H9 (cell line): ENCODE data around the gene LRIT3. TPM values are rescaled to one million over a fixed set of nuclear protein-coding genes. Genes with fewer than 3 reads are reported as not detected.

ENCODE experiments used
- DNase-seq: peaks from one replicate; pipeline ENCODE4 v3.0.0-alpha.2; 2017
- H2AFZ ChIP-seq: one replicate; pipeline ENCODE4 v1.6.1; 2013; ENCODE audit warnings: mild to moderate bottlenecking, low read length, control low read depth, moderate library complexity
- H2AK5ac ChIP-seq: 2 replicates; pipeline ENCODE4 v1.6.1; 2013; ENCODE audit warnings: low read length, control low read depth, mixed read lengths; ENCODE audit not compliant: insufficient read length
- H2BK120ac ChIP-seq: one replicate; pipeline ENCODE4 v1.6.1; 2013; ENCODE audit warnings: low read depth, mild to moderate bottlenecking, low read length, control low read depth, inconsistent platforms; ENCODE audit not compliant: poor library complexity, severe bottlenecking
- H2BK12ac ChIP-seq: 2 replicates; pipeline ENCODE4 v1.6.1; 2013; ENCODE audit warnings: low read length, control low read depth, mixed read lengths, low read depth; ENCODE audit not compliant: insufficient read length
- H2BK15ac ChIP-seq: 2 replicates; pipeline ENCODE4 v1.6.1; 2013; ENCODE audit warnings: low read depth, low read length, control low read depth
- H2BK20ac ChIP-seq: one replicate; pipeline ENCODE4 v1.6.1; 2013; ENCODE audit warnings: low read depth, mild to moderate bottlenecking, low read length, control low read depth, inconsistent platforms; ENCODE audit not compliant: poor library complexity, severe bottlenecking
- H2BK5ac ChIP-seq: 2 replicates; pipeline ENCODE4 v1.6.1; 2013; ENCODE audit warnings: low read length, control low read depth, mixed read lengths; ENCODE audit not compliant: insufficient read length
- H3K14ac ChIP-seq: 2 replicates; pipeline ENCODE4 v1.6.1; 2013; ENCODE audit warnings: low read length, control low read depth; ENCODE audit not compliant: insufficient read depth
- H3K18ac ChIP-seq: 2 replicates; pipeline ENCODE4 v1.6.1; 2013; ENCODE audit warnings: low read depth, mild to moderate bottlenecking, mixed read lengths, low read length, control low read depth; ENCODE audit not compliant: insufficient read length
- H3K23ac ChIP-seq: 2 replicates; pipeline ENCODE4 v1.6.1; 2013; ENCODE audit warnings: low read length, control low read depth, mixed read lengths, low read depth; ENCODE audit not compliant: insufficient read length
- H3K23me2 ChIP-seq: 2 replicates; pipeline ENCODE4 v1.6.1; 2013; ENCODE audit warnings: low read depth, mild to moderate bottlenecking, mixed read lengths, low read length, control low read depth; ENCODE audit not compliant: insufficient read length, poor library complexity, severe bottlenecking
- H3K27ac ChIP-seq: 2 replicates; pipeline ENCODE4 v1.5.1; 2013; ENCODE audit warnings: low read length, control low read depth, mixed read lengths, low read depth; ENCODE audit not compliant: insufficient read length
- H3K27me3 ChIP-seq: 2 replicates; pipeline ENCODE4 v1.6.1; 2013; ENCODE audit warnings: low read length, control low read depth, inconsistent platforms; ENCODE audit not compliant: insufficient read depth
- H3K4ac ChIP-seq: 2 replicates; pipeline ENCODE4 v1.6.1; 2013; ENCODE audit warnings: low read depth, mild to moderate bottlenecking, control low read depth, inconsistent platforms, low read length, moderate library complexity
- H3K4me1 ChIP-seq: 2 replicates; pipeline ENCODE4 v1.6.1; 2013; ENCODE audit warnings: low read length, control low read depth, inconsistent platforms; ENCODE audit not compliant: insufficient read depth
- H3K4me2 ChIP-seq: 2 replicates; pipeline ENCODE4 v1.6.1; 2013; ENCODE audit warnings: low read length, control low read depth, mixed read lengths; ENCODE audit not compliant: insufficient read length, insufficient read depth
- H3K56ac ChIP-seq: 2 replicates; pipeline ENCODE4 v1.6.1; 2013; ENCODE audit warnings: low read depth, mild to moderate bottlenecking, mixed read lengths, low read length, control low read depth; ENCODE audit not compliant: insufficient read length
- H3K79me1 ChIP-seq: 2 replicates; pipeline ENCODE4 v1.6.1; 2013; ENCODE audit warnings: low read depth, mild to moderate bottlenecking, moderate library complexity, low read length, control low read depth, inconsistent platforms; ENCODE audit not compliant: insufficient read depth, poor library complexity, severe bottlenecking
- H3K79me2 ChIP-seq: 2 replicates; pipeline ENCODE4 v1.6.1; 2013; ENCODE audit warnings: low read length, control low read depth, inconsistent platforms; ENCODE audit not compliant: insufficient read depth
- H3K9ac ChIP-seq: 2 replicates; pipeline ENCODE4 v1.6.1; 2013; ENCODE audit warnings: low read length, control low read depth, mixed read lengths; ENCODE audit not compliant: insufficient read length; ENCODE audit errors: extremely low read depth
- H3K9me3 ChIP-seq: one replicate; pipeline ENCODE4 v1.6.1; 2013; ENCODE audit warnings: low read depth, low read length, inconsistent platforms; ENCODE audit not compliant: control insufficient read depth
- H3T11ph ChIP-seq: one replicate; pipeline ENCODE4 v1.6.1; 2013; ENCODE audit warnings: mild to moderate bottlenecking, low read length, control low read depth, inconsistent platforms
- H4K20me1 ChIP-seq: one replicate; pipeline ENCODE4 v1.6.1; 2013; ENCODE audit not compliant: control insufficient read depth, insufficient read length, insufficient read depth
- H4K5ac ChIP-seq: 2 replicates; pipeline ENCODE4 v1.6.1; 2013; ENCODE audit warnings: low read depth, mild to moderate bottlenecking, mixed read lengths, low read length, control low read depth; ENCODE audit not compliant: insufficient read length
- H4K8ac ChIP-seq: replicated peaks from 2 replicates; pipeline ENCODE4 v1.6.1; 2013; ENCODE audit warnings: low read length, control low read depth, mixed read lengths, low read depth; ENCODE audit not compliant: insufficient read length
- H4K91ac ChIP-seq: 2 replicates; pipeline ENCODE4 v1.6.1; 2013; ENCODE audit warnings: low read depth, mild to moderate bottlenecking, moderate library complexity, mixed read lengths, low read length, control low read depth; ENCODE audit not compliant: insufficient read length
- H3K27ac Mint-ChIP-seq, 3 experiments: 2 replicates in 2 of 3; 3 replicates in 1 of 3; pipeline ENCODE4 v1.8.0; 2020 to 2021; ENCODE audit warnings: mixed read lengths in 3 of 3, mild to moderate bottlenecking in 1 of 3, moderate library complexity in 1 of 3
- H3K27me3 Mint-ChIP-seq: 2 replicates; pipeline ENCODE4 v1.8.0; 2021; ENCODE audit warnings: low read depth, mild to moderate bottlenecking, moderate library complexity, mixed read lengths
- H3K36me3 Mint-ChIP-seq, 3 experiments: 2 replicates in 2 of 3; 3 replicates in 1 of 3; pipeline ENCODE4 v1.8.0; 2020 to 2021; ENCODE audit warnings: low read depth in 3 of 3, mixed read lengths in 3 of 3; ENCODE audit not compliant: insufficient read depth in 1 of 3
- H3K4me1 Mint-ChIP-seq, 2 experiments: 2 replicates each; pipeline ENCODE4 v1.8.0; 2020; ENCODE audit warnings: mixed read lengths in 2 of 2
- H3K4me3 Mint-ChIP-seq, 2 experiments: 2 replicates in 1 of 2; 3 replicates in 1 of 2; pipeline ENCODE4 v1.8.0; 2020 to 2021; ENCODE audit warnings: mild to moderate bottlenecking in 2 of 2, mixed read lengths in 2 of 2, moderate library complexity in 1 of 2
- H3K9me3 Mint-ChIP-seq, 2 experiments: 2 replicates in 1 of 2; 3 replicates in 1 of 2; pipeline ENCODE4 v1.8.0; 2020; ENCODE audit warnings: mild to moderate bottlenecking in 2 of 2, mixed read lengths in 2 of 2, moderate library complexity in 1 of 2
- WGBS: extraction: QIAGEN DNeasy Blood & Tissue Kit; methylation state at CpG from one replicate; pipeline ENCODE4 v1.1.7; 2013; ENCODE audit warnings: missing lambda C conversion rate, low lambda C conversion rate, mixed read lengths; ENCODE audit not compliant: insufficient read length; ENCODE audit errors: extremely low coverage; 5-methylcytosine and 5-hydroxymethylcytosine counted together
- total RNA-seq: library from RNA; stranded (reverse); gene quantifications from 2 replicates; pipeline ENCODE4 v1.2.1, GENCODE V29; 2021
- TF ChIP-seq, protein P1 (sequence below): fragments of 200-600 bp; sonication (generic); conservative IDR thresholded peaks from 3 replicates; pipeline ENCODE4 v1.8.0; 2021; ENCODE audit warnings: antibody characterized with exemption, mild to moderate bottlenecking

The LRIT3 gene
- total RNA-seq, 1 experiment from 2014 or later: 0.07 TPM

DNA sequence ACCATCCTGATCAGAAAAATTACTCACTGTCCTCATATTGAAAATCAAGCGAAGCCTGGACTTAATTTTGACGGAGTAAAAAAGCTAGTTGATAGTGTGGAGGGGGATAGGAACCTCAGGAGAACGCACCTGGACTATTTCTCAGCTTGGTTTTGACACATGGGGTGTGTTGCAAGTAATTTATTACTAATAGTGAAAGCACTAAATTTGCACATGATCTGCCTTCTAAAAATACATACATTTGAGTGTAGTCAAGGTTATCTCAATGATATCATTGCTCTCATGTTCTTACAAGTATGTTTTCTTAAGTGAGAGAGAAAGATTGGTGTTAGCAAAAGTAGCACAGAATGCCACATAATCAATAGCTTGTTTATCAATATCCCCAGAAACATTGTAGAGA is 29.5 kb downstream of the LRIT3 start:
- no peak overlapping the region for H2BK5ac ChIP-seq
- H3K9me3 ChIP-seq: no peaks in the 10 kb centered on the region
- H3K4me2 ChIP-seq: no peak overlapping the region
- H3K4me1 ChIP-seq: no peaks in the 10 kb centered on the region
- H3K79me2 ChIP-seq: no peaks in the 10 kb centered on the region
- H2BK12ac ChIP-seq: no peak overlapping the region
- no peak overlapping the region for H3K9ac ChIP-seq
- H3K4ac ChIP-seq: no peak overlapping the region
- Mint-ChIP-seq H3K9me3 (peaks cover 0 to 3% of the 10 kb centered on the region in 2 experiments; a peak in 2 of 5 replicates), H3K36me3 (peaks cover 0 to 5% (median 0%) of the 10 kb centered on the region in 3 experiments; a peak in 2 of 7 replicates), H3K4me3 (no peak overlapping the region), H3K27ac (no peak overlapping the region), H3K4me1 (no peaks in the 10 kb centered on the region), H3K27me3 (no peaks in the 10 kb centered on the region)
- no peak overlapping the region for H2AK5ac ChIP-seq
- H3K23me2 ChIP-seq: peaks cover 3% of the 10 kb centered on the region
- no peak overlapping the region for H3K27ac ChIP-seq
- no peak overlapping the region for H2AFZ ChIP-seq
- H3K79me1 ChIP-seq: no peaks in the 10 kb centered on the region
- H3K18ac ChIP-seq: no peak overlapping the region
- no peak overlapping the region for H2BK120ac ChIP-seq
- H2BK15ac ChIP-seq: no peak overlapping the region
- no peaks in the 10 kb centered on the region for H3K27me3 ChIP-seq
- no peak overlapping the region for H4K91ac ChIP-seq
- no peak overlapping the region for H4K5ac ChIP-seq
- WGBS: no CpG with 5 or more reads among the region's 3 CpGs
- no peak overlapping the region for H3K14ac ChIP-seq
- TF ChIP-seq, protein P1, sequence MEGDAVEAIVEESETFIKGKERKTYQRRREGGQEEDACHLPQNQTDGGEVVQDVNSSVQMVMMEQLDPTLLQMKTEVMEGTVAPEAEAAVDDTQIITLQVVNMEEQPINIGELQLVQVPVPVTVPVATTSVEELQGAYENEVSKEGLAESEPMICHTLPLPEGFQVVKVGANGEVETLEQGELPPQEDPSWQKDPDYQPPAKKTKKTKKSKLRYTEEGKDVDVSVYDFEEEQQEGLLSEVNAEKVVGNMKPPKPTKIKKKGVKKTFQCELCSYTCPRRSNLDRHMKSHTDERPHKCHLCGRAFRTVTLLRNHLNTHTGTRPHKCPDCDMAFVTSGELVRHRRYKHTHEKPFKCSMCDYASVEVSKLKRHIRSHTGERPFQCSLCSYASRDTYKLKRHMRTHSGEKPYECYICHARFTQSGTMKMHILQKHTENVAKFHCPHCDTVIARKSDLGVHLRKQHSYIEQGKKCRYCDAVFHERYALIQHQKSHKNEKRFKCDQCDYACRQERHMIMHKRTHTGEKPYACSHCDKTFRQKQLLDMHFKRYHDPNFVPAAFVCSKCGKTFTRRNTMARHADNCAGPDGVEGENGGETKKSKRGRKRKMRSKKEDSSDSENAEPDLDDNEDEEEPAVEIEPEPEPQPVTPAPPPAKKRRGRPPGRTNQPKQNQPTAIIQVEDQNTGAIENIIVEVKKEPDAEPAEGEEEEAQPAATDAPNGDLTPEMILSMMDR: no peak
- DNase-seq: no peak
- H3K56ac ChIP-seq: no peak overlapping the region
- H4K20me1 ChIP-seq: no peaks in the 10 kb centered on the region
- H3T11ph ChIP-seq: no peak overlapping the region
- no peak overlapping the region for H4K8ac ChIP-seq
- no peak overlapping the region for H3K23ac ChIP-seq
- no peak overlapping the region for H2BK20ac ChIP-seq
